CD4-positive, alpha-beta T cell (primary cell): ENCODE measurements around the gene TLK2. TPM values are rescaled to one million over a fixed set of nuclear protein-coding genes. Genes with fewer than 3 reads are reported as not detected.

Experiments
- ATAC-seq: fragments of 200-7000 bp; cut with Tn5 transposase; one replicate; pipeline ENCODE4 v1.10.0; 2022; ENCODE audit warnings: mild to moderate bottlenecking; ENCODE audit not compliant: poor library complexity
- CTCF ChIA-PET: fragments of 350-600 bp; sonication (Branson Sonifier 250); formaldehyde crosslinking; loops from one replicate; lab custom pipeline; 2021; ENCODE audit warnings: antibody characterized with exemption, inconsistent platforms; lab: Charles Lee
- POLR2A ChIA-PET: fragments of 350-600 bp; sonication (Branson Sonifier 250); formaldehyde crosslinking; loops from one replicate; lab custom pipeline; 2021; ENCODE audit warnings: antibody characterized with exemption, inconsistent platforms; lab: Charles Lee
- DNase-seq, 14 experiments: peaks; one replicate each; pipeline ENCODE4 v3.0.0-alpha.2; 2013 to 2020; ENCODE audit warnings: mixed read lengths in 2 of 14
- H3K27ac ChIP-seq, 2 donors: one replicate each; pipeline versions ENCODE4 v1.5.1 to v1.7.0; 2013; ENCODE audit warnings: low read length in 2 of 2, low read depth in 1 of 2, mild to moderate bottlenecking in 1 of 2
- H3K27me3 ChIP-seq, 2 experiments: 1 replicate in 1 of 2; 2 replicates in 1 of 2; pipeline versions ENCODE4 v1.6.1 to v1.7.0; 2013; ENCODE audit warnings: low read length in 2 of 2, control low read depth in 1 of 2, mild to moderate bottlenecking in 1 of 2, moderate library complexity in 1 of 2; ENCODE audit not compliant: insufficient read depth in 2 of 2, control insufficient read depth in 1 of 2
- H3K36me3 ChIP-seq: one replicate; pipeline ENCODE4 v1.6.1; 2013; ENCODE audit warnings: low read length, control low read depth; ENCODE audit not compliant: insufficient read depth
- H3K4me1 ChIP-seq: one replicate; pipeline ENCODE4 v1.6.1; 2013; ENCODE audit warnings: low read length, control low read depth; ENCODE audit not compliant: insufficient read depth
- H3K4me3 ChIP-seq: one replicate; pipeline ENCODE4 v1.5.1; 2013; ENCODE audit warnings: mild to moderate bottlenecking, low read length, moderate library complexity
- H3K9me3 ChIP-seq, 2 experiments: 1 replicate in 1 of 2; 2 replicates in 1 of 2; pipeline versions ENCODE4 v1.6.1 to v1.7.0; 2013; ENCODE audit warnings: low read length in 2 of 2, mild to moderate bottlenecking in 2 of 2, control low read depth in 1 of 2, moderate library complexity in 1 of 2; ENCODE audit not compliant: control insufficient read depth in 1 of 2, insufficient read depth in 1 of 2
- H3K27ac Mint-ChIP-seq: one replicate; pipeline ENCODE4 v1.8.0; 2020; ENCODE audit warnings: mixed read lengths
- H3K27me3 Mint-ChIP-seq: one replicate; pipeline ENCODE4 v1.8.0; 2021; ENCODE audit warnings: mixed read lengths
- H3K36me3 Mint-ChIP-seq: one replicate; pipeline ENCODE4 v1.8.0; 2021; ENCODE audit warnings: low read depth, mixed read lengths
- H3K4me1 Mint-ChIP-seq: one replicate; pipeline ENCODE4 v1.8.0; 2021; ENCODE audit warnings: low read depth, mixed read lengths
- H3K4me3 Mint-ChIP-seq: one replicate; pipeline ENCODE4 v1.8.0; 2020; ENCODE audit warnings: mild to moderate bottlenecking, mixed read lengths
- H3K9me3 Mint-ChIP-seq: one replicate; pipeline ENCODE4 v1.8.0; 2020; ENCODE audit warnings: mixed read lengths
- CTCF ChIP-seq: fragments of 200-600 bp; IDR thresholded peaks from one replicate; pipeline ENCODE4 v1.8.0; 2022; ENCODE audit warnings: antibody characterized with exemption, mild to moderate bottlenecking
- intact Hi-C, 2 experiments: fragments of 100-400 bp; cut with DNase I in 1 of 2; cut with micrococcal nuclease in 1 of 2; formaldehyde crosslinking; loops; one replicate each; pipeline versions ENCODE4 v1.15.1 to v1.9.0; 2023 to 2025; cut with DNase I, micrococcal nuclease
- total RNA-seq, 174 experiments: library from RNA in 2 of 174; stranded (reverse) in 2 of 174; gene quantifications; one replicate each; pipeline ENCODE4 v1.2.3 and lab custom pipeline; 2021 to 2026

The TLK2 gene
- total RNA-seq, 2 experiments from 2014 or later = 85.3 to 86.5 TPM

GRCh38 chr17:62648251-62648955 is 169.8 kb downstream of the TLK2 start:
- peaks cover 0 to 2% of the 10 kb centered on the region in 2 experiments for H3K27me3 ChIP-seq
- no peaks in the 10 kb centered on the region for H3K36me3 Mint-ChIP-seq
- ChIA-PET CTCF (no interaction called here), POLR2A (no interaction called here)
- H3K9me3 ChIP-seq = no peaks in the 10 kb centered on the region
- peaks cover 14% of the 10 kb centered on the region for H3K4me1 ChIP-seq
- ATAC-seq (no peak), DNase-seq (no peak)
- H3K27me3 Mint-ChIP-seq = no peaks in the 10 kb centered on the region
- no peak for TF ChIP-seq CTCF
- H3K4me1 Mint-ChIP-seq = peaks cover 16% of the 10 kb centered on the region
- no peaks in the 10 kb centered on the region for H3K36me3 ChIP-seq
- H3K9me3 Mint-ChIP-seq = no peaks in the 10 kb centered on the region
- H3K4me3 ChIP-seq = no peak overlapping the region
- H3K27ac ChIP-seq = no peak overlapping the region
- intact Hi-C loops = no loop called here
- no peak overlapping the region for H3K27ac Mint-ChIP-seq
- no peak overlapping the region for H3K4me3 Mint-ChIP-seq

DNA sequence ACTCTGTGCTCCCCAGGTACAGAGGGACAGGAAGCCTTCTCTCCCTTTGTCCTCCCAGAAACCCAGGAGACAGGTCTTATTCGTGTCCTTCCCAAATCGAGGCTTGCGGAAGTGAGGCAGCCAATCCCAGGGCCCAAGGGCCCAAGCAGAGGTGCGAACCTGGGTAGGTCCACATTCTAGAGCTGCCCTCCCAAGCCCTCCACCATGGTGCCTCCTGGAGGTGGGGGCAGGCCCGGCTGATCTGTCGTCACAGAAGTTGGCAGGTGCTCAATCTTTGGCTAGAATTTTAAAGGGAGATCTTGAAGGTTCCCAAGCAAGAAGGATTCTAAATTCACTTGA is 170.3 kb downstream of the TLK2 start:
- no peak overlapping the region for H3K27ac Mint-ChIP-seq
- CTCF ChIA-PET = no interaction called here
- DNase-seq = no peak
- peaks cover 20% of the 10 kb centered on the region for H3K4me1 Mint-ChIP-seq
- Histone ChIP-seq H3K27ac (no peak overlapping the region), H3K27me3 (peaks cover 0 to 2% of the 10 kb centered on the region in 2 experiments), H3K36me3 (no peaks in the 10 kb centered on the region), H3K4me3 (no peak overlapping the region), H3K4me1 (peaks cover 19% of the 10 kb centered on the region), H3K9me3 (no peaks in the 10 kb centered on the region)
- no peaks in the 10 kb centered on the region for H3K9me3 Mint-ChIP-seq
- no peaks in the 10 kb centered on the region for H3K36me3 Mint-ChIP-seq
- no peaks in the 10 kb centered on the region for H3K27me3 Mint-ChIP-seq
- POLR2A ChIA-PET = no interaction called here
- ATAC-seq = no peak
- TF ChIP-seq CTCF = no peak
- H3K4me3 Mint-ChIP-seq = peak overlapping the region; percentile 25
- intact Hi-C loops = no loop called here

- CTCF ChIA-PET = no interaction called here
- H3K36me3 Mint-ChIP-seq = no peaks in the 10 kb centered on the region
- Histone ChIP-seq H3K27ac (no peak overlapping the region), H3K27me3 (peaks cover 0 to 2% of the 10 kb centered on the region in 2 experiments), H3K4me1 (peaks cover 21% of the 10 kb centered on the region), H3K9me3 (no peaks in the 10 kb centered on the region), H3K4me3 (no peak overlapping the region), H3K36me3 (no peaks in the 10 kb centered on the region)
- intact Hi-C loops = no loop called here
- DNase-seq = no peak
- peaks cover 20% of the 10 kb centered on the region for H3K4me1 Mint-ChIP-seq
- no peak overlapping the region for H3K27ac Mint-ChIP-seq
- POLR2A ChIA-PET = no interaction called here
- H3K4me3 Mint-ChIP-seq = no peak overlapping the region
- no peaks in the 10 kb centered on the region for H3K9me3 Mint-ChIP-seq
- TF ChIP-seq CTCF = no peak
- no peaks in the 10 kb centered on the region for H3K27me3 Mint-ChIP-seq
- no peak for ATAC-seq
These were observed 170.9 kb downstream of the TLK2 start for GRCh38 chr17:62649570-62649969.
